ENCODE measurements around the gene NFATC1.

NFATC1 gene

GRCh38 chr18:79554945-79555645 is 159.4 kb downstream of the NFATC1 start:
- Mint-ChIP-seq H3K27ac (peak overlapping the region; percentile 24), H3K27me3 (peaks cover 18% of the 10 kb centered on the region), H3K4me1 (ENCODE audit: low read depth) (no peaks in the 10 kb centered on the region), H3K36me3 (ENCODE audit: low read depth) (no peaks in the 10 kb centered on the region), H3K4me3 (no peak overlapping the region), H3K9me3 (no peaks in the 10 kb centered on the region)
- intact Hi-C loops (cut with micrococcal nuclease): no loop called here

GRCh38 chr18:79555885-79556284 is 160.2 kb downstream of the NFATC1 start:
- intact Hi-C loops (cut with micrococcal nuclease): no loop called here
- Mint-ChIP-seq H3K4me3 (no peak overlapping the region), H3K9me3 (no peaks in the 10 kb centered on the region), H3K27me3 (peaks cover 18% of the 10 kb centered on the region), H3K27ac (no peak overlapping the region), H3K36me3 (ENCODE audit: low read depth) (no peaks in the 10 kb centered on the region), H3K4me1 (ENCODE audit: low read depth) (no peaks in the 10 kb centered on the region)

- Mint-ChIP-seq H3K9me3 (no peaks in the 10 kb centered on the region), H3K4me1 (ENCODE audit: low read depth) (no peaks in the 10 kb centered on the region), H3K27me3 (peaks cover 18% of the 10 kb centered on the region), H3K4me3 (no peak overlapping the region), H3K36me3 (ENCODE audit: low read depth) (no peaks in the 10 kb centered on the region), H3K27ac (no peak overlapping the region)
- intact Hi-C loops (cut with micrococcal nuclease): no loop called here
Observed at GRCh38 chr18:79556829-79557585, 161.3 kb downstream of the NFATC1 start.

GRCh38 chr18:79558196-79558932 is 162.6 kb downstream of the NFATC1 start:
- Mint-ChIP-seq H3K27me3 (peaks cover 18% of the 10 kb centered on the region), H3K27ac (peak overlapping the region; percentile 12), H3K9me3 (no peaks in the 10 kb centered on the region), H3K36me3 (ENCODE audit: low read depth) (no peaks in the 10 kb centered on the region), H3K4me3 (no peak overlapping the region), H3K4me1 (ENCODE audit: low read depth) (no peaks in the 10 kb centered on the region)
- intact Hi-C loops (cut with micrococcal nuclease): no loop called here

GRCh38 chr18:79558933-79559416 is 163.2 kb downstream of the NFATC1 start:
- intact Hi-C loops (cut with micrococcal nuclease): no loop called here
- Mint-ChIP-seq H3K27ac (no peak overlapping the region), H3K4me3 (no peak overlapping the region), H3K9me3 (no peaks in the 10 kb centered on the region), H3K4me1 (ENCODE audit: low read depth) (no peaks in the 10 kb centered on the region), H3K27me3 (peaks cover 16% of the 10 kb centered on the region), H3K36me3 (ENCODE audit: low read depth) (no peaks in the 10 kb centered on the region)

- H3K27ac Mint-ChIP-seq: no peak overlapping the region
- intact Hi-C loops (cut with micrococcal nuclease): no loop called here
- no peaks in the 10 kb centered on the region for H3K4me1 Mint-ChIP-seq (ENCODE audit: low read depth)
- no peak overlapping the region for H3K4me3 Mint-ChIP-seq
- peaks cover 15% of the 10 kb centered on the region for H3K27me3 Mint-ChIP-seq
- H3K9me3 Mint-ChIP-seq: no peaks in the 10 kb centered on the region
- H3K36me3 Mint-ChIP-seq (ENCODE audit: low read depth): no peaks in the 10 kb centered on the region
Observed at GRCh38 chr18:79559436-79559835, 163.7 kb downstream of the NFATC1 start.

- H3K9me3 Mint-ChIP-seq: no peaks in the 10 kb centered on the region
- H3K36me3 Mint-ChIP-seq (ENCODE audit: low read depth): no peaks in the 10 kb centered on the region
- H3K4me1 Mint-ChIP-seq (ENCODE audit: low read depth): no peaks in the 10 kb centered on the region
- H3K4me3 Mint-ChIP-seq: no peak overlapping the region
- intact Hi-C loops (cut with micrococcal nuclease): no loop called here
- peaks cover 12% of the 10 kb centered on the region for H3K27me3 Mint-ChIP-seq
- H3K27ac Mint-ChIP-seq: no peak overlapping the region
Observed at GRCh38 chr18:79560042-79560860, 164.5 kb downstream of the NFATC1 start.

- no peak overlapping the region for H3K27ac Mint-ChIP-seq
- no peaks in the 10 kb centered on the region for H3K4me1 Mint-ChIP-seq (ENCODE audit: low read depth)
- intact Hi-C loops (cut with micrococcal nuclease): no loop called here
Observed at GRCh38 chr18:79560861-79561210, 165.1 kb downstream of the NFATC1 start.

GRCh38 chr18:79563949-79564348 is 168.2 kb downstream of the NFATC1 start:
- Mint-ChIP-seq H3K27me3 (peaks cover 7% of the 10 kb centered on the region), H3K36me3 (ENCODE audit: low read depth) (no peaks in the 10 kb centered on the region), H3K9me3 (no peaks in the 10 kb centered on the region), H3K4me3 (no peak overlapping the region), H3K4me1 (ENCODE audit: low read depth) (no peaks in the 10 kb centered on the region), H3K27ac (no peak overlapping the region)
- intact Hi-C loops (cut with micrococcal nuclease): no loop called here

More at GRCh38 chr18:79560861-79561210, 165.1 kb downstream of the NFATC1 start:
- H3K4me3 Mint-ChIP-seq: no peak overlapping the region
- no peaks in the 10 kb centered on the region for H3K9me3 Mint-ChIP-seq
- H3K36me3 Mint-ChIP-seq (ENCODE audit: low read depth): no peaks in the 10 kb centered on the region
- H3K27me3 Mint-ChIP-seq: peaks cover 10% of the 10 kb centered on the region

- Mint-ChIP-seq H3K27ac (no peak overlapping the region), H3K27me3 (peaks cover 7% of the 10 kb centered on the region), H3K4me3 (no peak overlapping the region), H3K9me3 (no peaks in the 10 kb centered on the region), H3K36me3 (ENCODE audit: low read depth) (no peaks in the 10 kb centered on the region), H3K4me1 (ENCODE audit: low read depth) (no peaks in the 10 kb centered on the region)
- intact Hi-C loops (cut with micrococcal nuclease): no loop called here
Observed at GRCh38 chr18:79564441-79564840, 168.7 kb downstream of the NFATC1 start.

GRCh38 chr18:79566771-79567431 is 171.2 kb downstream of the NFATC1 start:
- Mint-ChIP-seq H3K4me1 (ENCODE audit: low read depth) (peaks cover 6% of the 10 kb centered on the region), H3K4me3 (no peak overlapping the region), H3K27me3 (peaks cover 19% of the 10 kb centered on the region), H3K27ac (no peak overlapping the region), H3K9me3 (peaks cover 1% of the 10 kb centered on the region), H3K36me3 (ENCODE audit: low read depth) (no peaks in the 10 kb centered on the region)
- intact Hi-C loops (cut with micrococcal nuclease): no loop called here

GRCh38 chr18:79567481-79568147 is 171.9 kb downstream of the NFATC1 start:
- intact Hi-C loops (cut with micrococcal nuclease): no loop called here
- H3K4me3 Mint-ChIP-seq: no peak overlapping the region
- peaks cover 6% of the 10 kb centered on the region for H3K4me1 Mint-ChIP-seq (ENCODE audit: low read depth)
- peaks cover 8% of the 10 kb centered on the region for H3K9me3 Mint-ChIP-seq
- H3K36me3 Mint-ChIP-seq (ENCODE audit: low read depth): no peaks in the 10 kb centered on the region
- peaks cover 20% of the 10 kb centered on the region for H3K27me3 Mint-ChIP-seq
- no peak overlapping the region for H3K27ac Mint-ChIP-seq

All from dendritic cell treated with granulocyte-macrophage colony-stimulating factor and Interleukin-4, amounts not matched to agents 40 ng/mL and 50 ng/mL, for 4 days (primary cell).